HFFc6 (cell line): Measurements from ENCODE around the gene CELF6. TPM values are rescaled to one million over a fixed set of nuclear protein-coding genes. Genes with fewer than 3 reads are reported as not detected.

Source experiments
- DNase-seq: peaks from one replicate; pipeline ENCODE4 v3.0.0-alpha.2; 2018
- H3K27ac Mint-ChIP-seq: 2 replicates; pipeline ENCODE4 v1.8.0; 2020; ENCODE audit warnings: mild to moderate bottlenecking, mixed read lengths
- H3K27me3 Mint-ChIP-seq: 2 replicates; pipeline ENCODE4 v1.8.0; 2021; ENCODE audit warnings: mild to moderate bottlenecking, moderate library complexity, mixed read lengths; ENCODE audit not compliant: insufficient read depth
- H3K36me3 Mint-ChIP-seq: 2 replicates; pipeline ENCODE4 v1.8.0; 2021; ENCODE audit warnings: low read depth, mixed read lengths
- H3K4me1 Mint-ChIP-seq: 2 replicates; pipeline ENCODE4 v1.8.0; 2020; ENCODE audit warnings: low read depth, mixed read lengths
- H3K4me3 Mint-ChIP-seq: 2 replicates; pipeline ENCODE4 v1.8.0; 2020; ENCODE audit warnings: mild to moderate bottlenecking, moderate library complexity, mixed read lengths
- H3K9me3 Mint-ChIP-seq: 2 replicates; pipeline ENCODE4 v1.8.0; 2020; ENCODE audit warnings: mild to moderate bottlenecking, mixed read lengths
- total RNA-seq, 6 experiments: library from RNA; stranded (reverse); fragmentation: NEBNext Ultra II Directional; extraction: Animal tissue kit (Norgen Biotek cat#: 25700); gene quantifications; 2 replicates in 1 of 6; 3 replicates in 5 of 6; pipeline ENCODE4 v1.2.3, GENCODE V29; 2021
- TF ChIP-seq, protein P1 (sequence below): fragments of 200-600 bp; sonication (generic); IDR thresholded peaks from 2 replicates; pipeline ENCODE4 v1.5.0; 2021; ENCODE audit warnings: antibody characterized with exemption, mild to moderate bottlenecking

CELF6 gene
- total RNA-seq, 6 experiments from 2014 or later = 0.11 to 0.14 (median 0.12) TPM; not detected in 2

GRCh38 chr15:72338617-72339321 is 18.8 kb upstream of the CELF6 start:
- Mint-ChIP-seq H3K4me3 (peak overlapping the region; percentile 66), H3K4me1 (peaks cover 44% of the 10 kb centered on the region), H3K9me3 (no peaks in the 10 kb centered on the region), H3K36me3 (no peaks in the 10 kb centered on the region), H3K27me3 (peaks cover 1% of the 10 kb centered on the region), H3K27ac (peak overlapping the region; percentile 92)
- DNase-seq = peak; percentile 79
- TF ChIP-seq, protein P1, sequence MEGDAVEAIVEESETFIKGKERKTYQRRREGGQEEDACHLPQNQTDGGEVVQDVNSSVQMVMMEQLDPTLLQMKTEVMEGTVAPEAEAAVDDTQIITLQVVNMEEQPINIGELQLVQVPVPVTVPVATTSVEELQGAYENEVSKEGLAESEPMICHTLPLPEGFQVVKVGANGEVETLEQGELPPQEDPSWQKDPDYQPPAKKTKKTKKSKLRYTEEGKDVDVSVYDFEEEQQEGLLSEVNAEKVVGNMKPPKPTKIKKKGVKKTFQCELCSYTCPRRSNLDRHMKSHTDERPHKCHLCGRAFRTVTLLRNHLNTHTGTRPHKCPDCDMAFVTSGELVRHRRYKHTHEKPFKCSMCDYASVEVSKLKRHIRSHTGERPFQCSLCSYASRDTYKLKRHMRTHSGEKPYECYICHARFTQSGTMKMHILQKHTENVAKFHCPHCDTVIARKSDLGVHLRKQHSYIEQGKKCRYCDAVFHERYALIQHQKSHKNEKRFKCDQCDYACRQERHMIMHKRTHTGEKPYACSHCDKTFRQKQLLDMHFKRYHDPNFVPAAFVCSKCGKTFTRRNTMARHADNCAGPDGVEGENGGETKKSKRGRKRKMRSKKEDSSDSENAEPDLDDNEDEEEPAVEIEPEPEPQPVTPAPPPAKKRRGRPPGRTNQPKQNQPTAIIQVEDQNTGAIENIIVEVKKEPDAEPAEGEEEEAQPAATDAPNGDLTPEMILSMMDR = no peak

DNA sequence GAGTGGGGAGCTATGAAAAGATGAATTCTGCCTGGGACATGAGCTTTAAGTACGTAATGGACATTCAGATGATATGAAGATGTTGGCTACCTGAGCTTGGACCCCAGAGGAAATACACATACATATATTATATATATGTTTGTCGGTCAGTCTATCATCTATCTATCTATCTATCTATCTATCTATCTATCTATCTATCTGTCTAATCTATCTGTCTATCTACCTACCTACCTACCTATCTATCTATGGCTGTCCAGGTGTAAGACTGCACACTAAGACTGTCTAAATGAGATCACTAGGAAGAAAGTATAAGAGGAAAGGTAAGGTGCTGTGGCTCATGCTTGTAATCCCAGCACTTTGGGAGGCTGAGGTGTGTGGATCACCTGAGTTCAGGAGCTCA is 18.2 kb upstream of the CELF6 start:
- DNase-seq = no peak
- H3K4me1 Mint-ChIP-seq = peaks cover 44% of the 10 kb centered on the region
- H3K27me3 Mint-ChIP-seq = peaks cover 1% of the 10 kb centered on the region
- peak overlapping the region; percentile 92 for H3K27ac Mint-ChIP-seq
- H3K9me3 Mint-ChIP-seq = no peaks in the 10 kb centered on the region
- TF ChIP-seq, protein P1 = no peak
- H3K4me3 Mint-ChIP-seq = peak overlapping the region; percentile 66; the same call in 1 of the 2 replicates
- H3K36me3 Mint-ChIP-seq = no peaks in the 10 kb centered on the region

DNA sequence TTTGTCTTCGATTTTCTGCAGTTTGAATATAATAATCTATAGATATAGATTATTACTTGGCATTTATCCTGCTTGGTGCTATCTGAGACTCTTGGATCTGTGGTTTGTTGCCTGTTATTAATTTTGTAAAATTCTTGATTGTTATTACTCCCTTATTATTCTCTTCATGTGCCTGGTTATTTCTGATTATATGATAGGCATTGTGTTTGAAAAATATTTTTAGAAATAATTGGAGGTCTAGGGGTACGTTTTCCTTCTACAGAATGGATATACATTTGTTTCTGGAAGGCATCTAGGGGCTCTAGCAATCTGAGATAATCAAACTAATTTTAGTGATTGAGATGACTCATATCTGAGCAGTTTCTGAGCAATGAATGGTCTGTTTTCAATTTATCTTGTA is 14.9 kb upstream of the CELF6 start:
- Mint-ChIP-seq H3K4me1 (peaks cover 29% of the 10 kb centered on the region), H3K27ac (no peak overlapping the region), H3K9me3 (no peaks in the 10 kb centered on the region), H3K36me3 (no peaks in the 10 kb centered on the region), H3K4me3 (no peak overlapping the region), H3K27me3 (peaks cover 1% of the 10 kb centered on the region; the same call in 1 of the 2 replicates)
- TF ChIP-seq, protein P1 = no peak
- no peak for DNase-seq

DNA sequence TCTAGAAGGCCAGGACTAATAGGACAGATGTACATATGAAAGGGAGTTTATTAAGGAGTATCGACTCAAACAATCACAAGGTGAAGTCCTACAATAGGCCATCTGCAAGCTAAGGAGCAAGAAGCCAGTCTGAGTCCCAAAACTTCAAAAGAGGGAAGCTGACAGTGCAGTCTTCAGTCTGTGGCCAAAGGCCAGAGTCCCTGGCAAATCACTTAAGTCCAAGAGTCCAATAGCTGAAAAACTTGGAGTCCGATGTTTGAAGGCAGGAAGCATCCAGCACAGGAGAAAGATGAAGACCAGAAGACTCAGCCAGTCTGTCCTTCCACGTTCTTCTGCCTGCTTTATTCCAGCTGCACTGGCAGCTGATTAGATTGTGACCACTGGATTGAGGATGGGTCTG is 11.1 kb upstream of the CELF6 start:
- H3K4me1 Mint-ChIP-seq = peaks cover 6% of the 10 kb centered on the region
- no peak overlapping the region for H3K27ac Mint-ChIP-seq
- H3K9me3 Mint-ChIP-seq = no peaks in the 10 kb centered on the region
- TF ChIP-seq, protein P1 = no peak
- no peak for DNase-seq
- no peaks in the 10 kb centered on the region; the same call in 1 of the 2 replicates for H3K27me3 Mint-ChIP-seq
- peaks cover 14% of the 10 kb centered on the region for H3K36me3 Mint-ChIP-seq
- no peak overlapping the region for H3K4me3 Mint-ChIP-seq

- TF ChIP-seq, protein P1 = no peak
- no peak overlapping the region for H3K27ac Mint-ChIP-seq
- H3K36me3 Mint-ChIP-seq = peaks cover 18% of the 10 kb centered on the region
- peaks cover 15% of the 10 kb centered on the region for H3K4me1 Mint-ChIP-seq
- H3K9me3 Mint-ChIP-seq = peaks cover 9% of the 10 kb centered on the region; the same call in 1 of the 2 replicates
- no peak overlapping the region for H3K4me3 Mint-ChIP-seq
- H3K27me3 Mint-ChIP-seq = peaks cover 6% of the 10 kb centered on the region
- DNase-seq = no peak
These were observed 3.8 kb upstream of the CELF6 start for GRCh38 chr15:72323752-72324151.
